Keratinocyte (primary cell): ENCODE data around the gene SLF2. TPM values are rescaled to one million over a fixed set of nuclear protein-coding genes. Genes with fewer than 3 reads are reported as not detected.

ENCODE experiments used
- DNase-seq: peaks from one replicate; pipeline ENCODE4 v3.0.0-alpha.2; 2011; ENCODE audit warnings: low read depth, missing footprints, low spot score
- FAIRE-seq: peaks from 2 replicates; lab custom pipeline; 2011; peaks lifted over from hg19 to GRCh38; lab: Jason Lieb, UNC
- H2AFZ ChIP-seq: 2 replicates; pipeline ENCODE4 v1.6.0; 2012; ENCODE audit warnings: low read length, control low read depth, inconsistent platforms; ENCODE audit not compliant: control insufficient read depth
- H3K27ac ChIP-seq: 2 replicates; pipeline ENCODE4 v1.5.1; 2011; ENCODE audit warnings: low read length; ENCODE audit not compliant: control insufficient read depth, insufficient read depth
- H3K27me3 ChIP-seq: 3 replicates; pipeline ENCODE4 v1.6.0; 2011; ENCODE audit warnings: low read length; ENCODE audit not compliant: control insufficient read depth, insufficient read depth; ENCODE audit errors: extremely low read depth
- H3K36me3 ChIP-seq, 2 experiments: 2 replicates in 1 of 2; 3 replicates in 1 of 2; pipeline ENCODE4 v1.5.1; 2011; ENCODE audit warnings: low read length in 2 of 2, mild to moderate bottlenecking in 1 of 2; ENCODE audit not compliant: control insufficient read depth in 2 of 2, insufficient read depth in 2 of 2; ENCODE audit errors: extremely low read depth in 1 of 2
- H3K4me1 ChIP-seq: 3 replicates; pipeline ENCODE4 v1.5.1; 2011; ENCODE audit warnings: low read length; ENCODE audit not compliant: control insufficient read depth, insufficient read depth; ENCODE audit errors: extremely low read depth
- H3K4me2 ChIP-seq: 3 replicates; pipeline ENCODE4 v1.6.0; 2011; ENCODE audit warnings: low read depth, low read length; ENCODE audit not compliant: control insufficient read depth, insufficient read depth; ENCODE audit errors: extremely low read depth
- H3K4me3 ChIP-seq, 3 experiments: fragments of 200-600 bp in 1 of 3; sonication (generic) in 1 of 3; 2 replicates in 2 of 3; 3 replicates in 1 of 3; pipeline ENCODE4 v1.5.1; 2011 to 2016; ENCODE audit warnings: low read length in 3 of 3, mild to moderate bottlenecking in 3 of 3, control low read depth in 2 of 3, inconsistent platforms in 1 of 3, low read depth in 1 of 3, mixed read lengths in 1 of 3, mixed run types in 1 of 3, moderate library complexity in 1 of 3; ENCODE audit not compliant: control insufficient read depth in 2 of 3, insufficient read depth in 2 of 3; ENCODE audit errors: extremely low read depth in 1 of 3
- H3K79me2 ChIP-seq: 2 replicates; pipeline ENCODE4 v1.6.0; 2012; ENCODE audit warnings: low read length; ENCODE audit not compliant: control insufficient read depth, insufficient read depth
- H3K9ac ChIP-seq: 3 replicates; pipeline ENCODE4 v1.6.0; 2011; ENCODE audit warnings: low read length; ENCODE audit not compliant: control insufficient read depth, insufficient read depth; ENCODE audit errors: extremely low read depth
- H3K9me1 ChIP-seq: 3 replicates; pipeline ENCODE4 v1.6.0; 2011; ENCODE audit warnings: low read length; ENCODE audit not compliant: control insufficient read depth, insufficient read depth; ENCODE audit errors: extremely low read depth
- H3K9me3 ChIP-seq: 2 replicates; pipeline ENCODE4 v1.5.1; 2012; ENCODE audit warnings: low read depth, low read length; ENCODE audit not compliant: control insufficient read depth
- H4K20me1 ChIP-seq: 3 replicates; pipeline ENCODE4 v1.6.0; 2011; ENCODE audit warnings: low read length; ENCODE audit not compliant: control insufficient read depth, insufficient read depth; ENCODE audit errors: extremely low read depth
- EZH2 ChIP-seq: IDR thresholded peaks from one replicate; pipeline ENCODE4 v1.6.1; 2012; ENCODE audit warnings: inconsistent platforms, mild to moderate bottlenecking, low read length, moderate library complexity
- dilution Hi-C: fragments of 300-500 bp; cut with MboI; formaldehyde crosslinking; loops from one replicate; pipeline ENCODE4 v1.7.0; 2020; ENCODE audit warnings: low sequenced_read_pairs; ENCODE audit not compliant: extremely low pct_ligation_motif_present
- polyA plus RNA-seq, 5 experiments: library from polyadenylated mRNA; depleted of rRNA in 3 of 5; stranded (reverse) in 3 of 5; stranded (forward) in 1 of 5; unstranded in 1 of 5; fragments of >200 nt; gene quantifications; 1 replicate in 1 of 5; 2 replicates in 3 of 5; 3 replicates in 1 of 5; pipeline versions ENCODE4 v1.2.1 to v1.2.3, GENCODE V29; 2011 to 2012; ENCODE audit warnings: missing spikeins in 2 of 5, low read depth in 1 of 5, low replicate concordance in 1 of 5
- TF ChIP-seq, protein P1 (sequence below), 3 experiments: IDR thresholded peaks in 1 of 3; conservative IDR thresholded peaks in 1 of 3; optimal IDR thresholded peaks in 1 of 3; 2 replicates in 2 of 3; 3 replicates in 1 of 3; pipeline versions ENCODE3 to v1.5.1; 2011; ENCODE audit warnings: low read length in 3 of 3, mild to moderate bottlenecking in 3 of 3, moderate library complexity in 2 of 3, control low read depth in 1 of 3, inconsistent platforms in 1 of 3; ENCODE audit not compliant: insufficient read depth in 2 of 3; ENCODE audit errors: extremely low read depth in 1 of 3

The SLF2 gene
- polyA plus RNA-seq, 1 donor (not counting 4 experiments of a cell fraction or from before 2014, with no cell fraction given), result 7.1 TPM

DNA sequence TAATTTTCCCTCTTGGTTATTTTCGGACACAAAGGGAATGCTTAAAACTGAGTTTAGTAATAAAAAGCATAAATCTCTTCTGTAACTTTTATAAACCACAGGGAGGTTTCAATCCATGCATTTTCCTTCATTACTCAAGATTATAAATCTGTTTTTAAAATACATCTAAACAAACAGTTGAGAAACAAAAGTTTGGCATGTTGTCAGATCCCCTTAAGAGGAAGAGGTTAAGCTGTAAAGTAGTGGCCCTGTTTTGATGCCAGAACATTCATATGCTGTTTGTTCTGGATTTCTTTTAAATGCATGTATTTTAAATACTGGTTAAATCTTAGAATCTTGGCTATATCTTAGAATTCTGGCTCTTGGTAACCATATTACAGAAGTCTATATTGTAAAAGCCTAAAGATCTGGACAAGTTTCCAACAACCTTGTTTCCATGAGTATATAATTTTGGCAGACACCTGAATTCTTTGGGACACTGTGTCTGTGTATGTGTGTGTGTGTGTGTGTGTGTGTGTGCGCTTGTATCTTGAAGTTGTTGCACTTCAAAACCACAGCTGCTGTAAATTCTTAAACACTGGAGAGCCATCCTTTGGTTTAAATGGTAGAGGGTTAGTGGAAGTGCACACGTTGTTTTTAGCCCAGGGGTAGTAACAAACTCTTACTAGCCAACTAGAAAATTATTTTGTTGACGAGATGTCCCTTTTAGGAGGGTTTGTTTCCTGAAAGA is 49.8 kb downstream of the SLF2 start:
- TF ChIP-seq, protein P1, sequence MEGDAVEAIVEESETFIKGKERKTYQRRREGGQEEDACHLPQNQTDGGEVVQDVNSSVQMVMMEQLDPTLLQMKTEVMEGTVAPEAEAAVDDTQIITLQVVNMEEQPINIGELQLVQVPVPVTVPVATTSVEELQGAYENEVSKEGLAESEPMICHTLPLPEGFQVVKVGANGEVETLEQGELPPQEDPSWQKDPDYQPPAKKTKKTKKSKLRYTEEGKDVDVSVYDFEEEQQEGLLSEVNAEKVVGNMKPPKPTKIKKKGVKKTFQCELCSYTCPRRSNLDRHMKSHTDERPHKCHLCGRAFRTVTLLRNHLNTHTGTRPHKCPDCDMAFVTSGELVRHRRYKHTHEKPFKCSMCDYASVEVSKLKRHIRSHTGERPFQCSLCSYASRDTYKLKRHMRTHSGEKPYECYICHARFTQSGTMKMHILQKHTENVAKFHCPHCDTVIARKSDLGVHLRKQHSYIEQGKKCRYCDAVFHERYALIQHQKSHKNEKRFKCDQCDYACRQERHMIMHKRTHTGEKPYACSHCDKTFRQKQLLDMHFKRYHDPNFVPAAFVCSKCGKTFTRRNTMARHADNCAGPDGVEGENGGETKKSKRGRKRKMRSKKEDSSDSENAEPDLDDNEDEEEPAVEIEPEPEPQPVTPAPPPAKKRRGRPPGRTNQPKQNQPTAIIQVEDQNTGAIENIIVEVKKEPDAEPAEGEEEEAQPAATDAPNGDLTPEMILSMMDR (optimal IDR thresholded peaks at IDR 0.05 in 1 of 3, IDR thresholded peaks at IDR 0.05 in 1 of 3, conservative IDR thresholded peaks at IDR 0.05 in 1 of 3; ENCODE audit: extremely low read depth in 1 of 3, insufficient read depth in 2 of 3, low read length in 3 of 3), result no peak
- TF ChIP-seq EZH2, result no peak
- Histone ChIP-seq H3K79me2 (no peaks in the 10 kb centered on the region), H3K9me3 (no peaks in the 10 kb centered on the region), H3K4me1 (no peaks in the 10 kb centered on the region), H3K9me1 (no peaks in the 10 kb centered on the region), H3K4me2 (no peak overlapping the region), H3K4me3 (no peak overlapping the region), H3K27ac (no peak overlapping the region), H3K27me3 (no peaks in the 10 kb centered on the region), H3K9ac (no peak overlapping the region), H2AFZ (no peak overlapping the region), H4K20me1 (no peaks in the 10 kb centered on the region), H3K36me3 (peaks cover 3 to 14% of the 10 kb centered on the region in 2 experiments)
- FAIRE-seq, result no peak
- dilution Hi-C loops, result no loop called here
- DNase-seq, result no peak

- Histone ChIP-seq H3K27ac (no peak overlapping the region), H4K20me1 (no peaks in the 10 kb centered on the region), H3K36me3 (peaks cover 0 to 10% of the 10 kb centered on the region in 2 experiments), H3K4me2 (no peak overlapping the region), H3K27me3 (no peaks in the 10 kb centered on the region), H3K9me3 (no peaks in the 10 kb centered on the region), H3K4me1 (no peaks in the 10 kb centered on the region), H3K9me1 (no peaks in the 10 kb centered on the region), H3K79me2 (no peaks in the 10 kb centered on the region), H3K4me3 (no peak overlapping the region), H2AFZ (no peak overlapping the region), H3K9ac (no peak overlapping the region)
- dilution Hi-C loops, result no loop called here
- no peak for FAIRE-seq
- TF ChIP-seq EZH2, result no peak
- TF ChIP-seq, protein P1 (optimal IDR thresholded peaks at IDR 0.05 in 1 of 3, IDR thresholded peaks at IDR 0.05 in 1 of 3, conservative IDR thresholded peaks at IDR 0.05 in 1 of 3; ENCODE audit: extremely low read depth in 1 of 3, insufficient read depth in 2 of 3, low read length in 3 of 3), result no peak
- DNase-seq, result no peak
These were observed 51.1 kb downstream of the SLF2 start for GRCh38 chr10:100963826-100964225.
